Cardiac fibroblast (primary cell): ENCODE results near the gene SEMA3A.

Experiments
- DNase-seq, 2 donors: peaks; one replicate each; pipeline versions ENCODE4 v3.0.0 to v3.0.0-alpha.2; 2010; ENCODE audit warnings: low read depth in 2 of 2
- H3K4me3 ChIP-seq, 2 donors: replicated peaks in 1 of 2; 1 replicate in 1 of 2; 2 replicates in 1 of 2; pipeline ENCODE4 v1.5.1; 2011; ENCODE audit warnings: low read depth in 2 of 2, low read length in 2 of 2, mild to moderate bottlenecking in 2 of 2, moderate library complexity in 1 of 2
- TF ChIP-seq, protein P1 (sequence below): IDR thresholded peaks from one replicate; pipeline ENCODE4 v1.5.1; 2011; ENCODE audit warnings: low read depth, mild to moderate bottlenecking, low read length, inconsistent platforms

SEMA3A gene

GRCh38 chr7:84181628-84182027, 13.0 kb downstream of the SEMA3A start:
- H3K4me3 ChIP-seq: no peak overlapping the region
- DNase-seq: no peak
- TF ChIP-seq, protein P1, sequence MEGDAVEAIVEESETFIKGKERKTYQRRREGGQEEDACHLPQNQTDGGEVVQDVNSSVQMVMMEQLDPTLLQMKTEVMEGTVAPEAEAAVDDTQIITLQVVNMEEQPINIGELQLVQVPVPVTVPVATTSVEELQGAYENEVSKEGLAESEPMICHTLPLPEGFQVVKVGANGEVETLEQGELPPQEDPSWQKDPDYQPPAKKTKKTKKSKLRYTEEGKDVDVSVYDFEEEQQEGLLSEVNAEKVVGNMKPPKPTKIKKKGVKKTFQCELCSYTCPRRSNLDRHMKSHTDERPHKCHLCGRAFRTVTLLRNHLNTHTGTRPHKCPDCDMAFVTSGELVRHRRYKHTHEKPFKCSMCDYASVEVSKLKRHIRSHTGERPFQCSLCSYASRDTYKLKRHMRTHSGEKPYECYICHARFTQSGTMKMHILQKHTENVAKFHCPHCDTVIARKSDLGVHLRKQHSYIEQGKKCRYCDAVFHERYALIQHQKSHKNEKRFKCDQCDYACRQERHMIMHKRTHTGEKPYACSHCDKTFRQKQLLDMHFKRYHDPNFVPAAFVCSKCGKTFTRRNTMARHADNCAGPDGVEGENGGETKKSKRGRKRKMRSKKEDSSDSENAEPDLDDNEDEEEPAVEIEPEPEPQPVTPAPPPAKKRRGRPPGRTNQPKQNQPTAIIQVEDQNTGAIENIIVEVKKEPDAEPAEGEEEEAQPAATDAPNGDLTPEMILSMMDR: no peak

DNA sequence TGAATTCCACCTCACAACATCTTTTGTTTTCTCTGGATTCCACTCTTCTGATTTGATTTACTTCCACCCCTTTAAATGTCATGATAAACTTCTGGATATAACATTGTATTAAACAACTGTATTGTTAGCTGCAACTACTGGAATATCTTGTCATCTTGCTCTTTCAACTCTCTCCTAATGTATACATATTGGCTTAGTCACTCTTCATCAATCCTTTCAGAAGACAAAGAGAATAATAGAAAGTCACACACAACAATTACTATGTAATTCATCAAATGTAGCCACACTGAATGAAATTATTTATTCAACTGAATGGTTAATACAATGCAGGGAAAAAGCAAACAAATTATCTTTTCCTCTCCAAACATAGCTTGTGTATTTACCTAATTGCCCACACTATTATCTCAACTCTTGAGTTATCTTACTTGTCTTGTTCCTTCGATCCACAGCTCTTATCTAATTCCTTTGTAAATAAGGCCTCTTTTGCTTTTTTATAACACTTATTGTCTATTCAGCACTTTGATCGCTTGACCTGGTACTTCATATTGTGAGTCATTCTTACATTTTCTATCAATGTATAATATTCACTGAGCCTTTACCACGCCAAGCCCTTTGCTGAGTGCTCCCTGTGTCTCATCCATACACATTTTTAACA, 16.7 kb downstream of the SEMA3A start:
- no peak overlapping the region for H3K4me3 ChIP-seq
- DNase-seq: no peak
- TF ChIP-seq, protein P1: no peak

DNA sequence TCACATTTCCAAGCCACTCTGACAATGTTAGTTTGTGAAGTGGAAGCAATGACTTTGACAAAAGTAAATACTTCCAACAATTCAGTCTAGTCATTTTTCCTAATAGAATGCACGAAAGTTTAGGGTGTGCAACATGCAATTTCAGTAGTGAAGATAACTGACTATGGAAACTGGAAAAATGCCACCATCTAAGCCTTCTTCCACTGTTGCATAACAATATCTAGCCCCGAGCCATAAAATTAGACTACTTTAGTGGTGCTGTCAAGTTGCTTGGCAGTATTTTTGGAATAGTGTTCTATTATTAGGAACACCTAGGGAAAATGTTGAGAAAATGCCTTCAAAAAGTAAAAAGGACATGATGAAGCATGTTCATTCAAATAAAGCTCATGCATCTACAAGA, 17.9 kb downstream of the SEMA3A start:
- TF ChIP-seq, protein P1: no peak
- DNase-seq: peak in 1 of 2 donors; percentile 76
- H3K4me3 ChIP-seq: no peak overlapping the region

DNA sequence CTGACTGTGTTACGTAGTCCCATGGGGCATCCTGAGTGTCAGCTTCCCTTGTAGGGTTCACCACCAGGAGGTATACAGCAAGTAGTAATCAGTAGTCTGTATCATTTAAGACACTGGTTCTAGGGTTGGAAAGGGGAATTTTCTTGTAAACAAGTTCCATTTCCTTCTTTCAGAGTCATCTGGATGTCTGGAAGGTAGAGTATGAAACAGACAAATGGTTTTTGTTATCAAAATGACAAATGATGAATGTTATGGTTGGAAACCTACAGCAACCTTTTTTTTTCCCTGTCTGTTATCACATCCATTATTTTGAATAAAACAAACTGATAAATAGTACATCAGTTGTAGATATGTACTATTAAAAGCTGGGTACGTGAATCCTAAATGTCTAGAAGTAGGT, 19.1 kb downstream of the SEMA3A start:
- H3K4me3 ChIP-seq: no peak overlapping the region
- TF ChIP-seq, protein P1: no peak
- DNase-seq: no peak

GRCh38 chr7:84170646-84171045, 23.9 kb downstream of the SEMA3A start:
- no peak overlapping the region for H3K4me3 ChIP-seq
- TF ChIP-seq, protein P1: no peak
- no peak for DNase-seq

- no peak for DNase-seq
- no peak overlapping the region for H3K4me3 ChIP-seq
- TF ChIP-seq, protein P1: no peak
Measured at GRCh38 chr7:84162584-84162983, 32.0 kb downstream of the SEMA3A start.

- TF ChIP-seq, protein P1: no peak
- no peak overlapping the region for H3K4me3 ChIP-seq
- no peak for DNase-seq
Measured at GRCh38 chr7:84162125-84162524, 32.5 kb downstream of the SEMA3A start.
